ENCODE results near the gene RNF17. TPM values are rescaled to one million over a fixed set of nuclear protein-coding genes. Genes with fewer than 3 reads are reported as not detected.

RNF17 gene
- total RNA-seq, 1 donor from 2014 or later, result not detected

- FAIRE-seq (no peak), DNase-seq (ENCODE audit: low read depth) (no peak)
- no peak overlapping the region for H2AFZ ChIP-seq (ENCODE audit: low read depth, low read length)
- no peaks in the 10 kb centered on the region for H3K79me2 ChIP-seq (ENCODE audit: insufficient read depth, low read length)
- no peaks in the 10 kb centered on the region for H3K27me3 ChIP-seq (ENCODE audit: insufficient read depth, low read length)
- TF ChIP-seq CTCF (IDR thresholded peaks at IDR 0.05; ENCODE audit: insufficient read depth, low read depth, low read length), result no peak
- no peak for TF ChIP-seq EZH2 (IDR thresholded peaks at IDR 0.05; ENCODE audit: insufficient read depth, low read length)
- H3K27ac Mint-ChIP-seq (ENCODE audit: unreplicated experiment), result no peak overlapping the region
- no peaks in the 10 kb centered on the region for H3K4me1 Mint-ChIP-seq (ENCODE audit: low read depth, unreplicated experiment)
- H3K9ac ChIP-seq (ENCODE audit: low read length), result no peak overlapping the region
- H3K36me3 ChIP-seq (ENCODE audit: insufficient read depth, low read length), result no peaks in the 10 kb centered on the region
- peaks cover 25% of the 10 kb centered on the region for H3K27me3 Mint-ChIP-seq (ENCODE audit: low read depth, unreplicated experiment)
- no peaks in the 10 kb centered on the region for H3K36me3 Mint-ChIP-seq (ENCODE audit: low read depth, unreplicated experiment)
- H3K27ac ChIP-seq (ENCODE audit: low read depth, low read length), result no peak overlapping the region
- H3K4me2 ChIP-seq (ENCODE audit: low read length), result no peak overlapping the region
- no peak overlapping the region for H3K4me3 Mint-ChIP-seq (ENCODE audit: unreplicated experiment)
- no peaks in the 10 kb centered on the region for H3K9me3 Mint-ChIP-seq (ENCODE audit: unreplicated experiment)
- H4K20me1 ChIP-seq (ENCODE audit: insufficient read depth, low read length), result no peaks in the 10 kb centered on the region
- H3K4me3 ChIP-seq (ENCODE audit: insufficient read depth, low read depth, low read length), result no peak overlapping the region
- H3K9me3 ChIP-seq (ENCODE audit: insufficient read depth, low read depth, low read length), result no peaks in the 10 kb centered on the region
- H3K4me1 ChIP-seq (ENCODE audit: insufficient read depth, low read length), result no peaks in the 10 kb centered on the region
Observed at GRCh38 chr13:24716446-24716845, 47.5 kb upstream of the RNF17 start.

- no peaks in the 10 kb centered on the region for H3K4me1 Mint-ChIP-seq (ENCODE audit: low read depth, unreplicated experiment)
- H3K27me3 Mint-ChIP-seq (ENCODE audit: low read depth, unreplicated experiment), result peaks cover 27% of the 10 kb centered on the region
- no peak for TF ChIP-seq CTCF (IDR thresholded peaks at IDR 0.05; ENCODE audit: insufficient read depth, low read depth, low read length)
- no peak for TF ChIP-seq EZH2 (IDR thresholded peaks at IDR 0.05; ENCODE audit: insufficient read depth, low read length)
- Histone ChIP-seq H3K4me2 (ENCODE audit: low read length) (no peak overlapping the region), H3K27me3 (ENCODE audit: insufficient read depth, low read length) (no peaks in the 10 kb centered on the region), H2AFZ (ENCODE audit: low read depth, low read length) (no peak overlapping the region), H3K79me2 (ENCODE audit: insufficient read depth, low read length) (no peaks in the 10 kb centered on the region), H4K20me1 (ENCODE audit: insufficient read depth, low read length) (no peaks in the 10 kb centered on the region), H3K9me3 (ENCODE audit: insufficient read depth, low read depth, low read length) (no peaks in the 10 kb centered on the region), H3K9ac (ENCODE audit: low read length) (no peak overlapping the region), H3K4me3 (ENCODE audit: insufficient read depth, low read depth, low read length) (no peak overlapping the region), H3K4me1 (ENCODE audit: insufficient read depth, low read length) (no peaks in the 10 kb centered on the region), H3K27ac (ENCODE audit: low read depth, low read length) (no peak overlapping the region), H3K36me3 (ENCODE audit: insufficient read depth, low read length) (no peaks in the 10 kb centered on the region)
- no peaks in the 10 kb centered on the region for H3K9me3 Mint-ChIP-seq (ENCODE audit: unreplicated experiment)
- no peaks in the 10 kb centered on the region for H3K36me3 Mint-ChIP-seq (ENCODE audit: low read depth, unreplicated experiment)
- FAIRE-seq (no peak), DNase-seq (ENCODE audit: low read depth) (no peak)
- H3K27ac Mint-ChIP-seq (ENCODE audit: unreplicated experiment), result no peak overlapping the region
- no peak overlapping the region for H3K4me3 Mint-ChIP-seq (ENCODE audit: unreplicated experiment)
Observed at GRCh38 chr13:24717217-24717616, 46.8 kb upstream of the RNF17 start.

- H3K79me2 ChIP-seq (ENCODE audit: insufficient read depth, low read length), result no peaks in the 10 kb centered on the region
- no peak overlapping the region for H3K27ac ChIP-seq (ENCODE audit: low read depth, low read length)
- no peak overlapping the region for H3K27ac Mint-ChIP-seq (ENCODE audit: unreplicated experiment)
- H3K4me3 Mint-ChIP-seq (ENCODE audit: unreplicated experiment), result no peak overlapping the region
- no peaks in the 10 kb centered on the region for H3K36me3 ChIP-seq (ENCODE audit: insufficient read depth, low read length)
- H3K4me1 Mint-ChIP-seq (ENCODE audit: low read depth, unreplicated experiment), result no peaks in the 10 kb centered on the region
- TF ChIP-seq CTCF (IDR thresholded peaks at IDR 0.05; ENCODE audit: insufficient read depth, low read depth, low read length), result no peak
- TF ChIP-seq EZH2 (IDR thresholded peaks at IDR 0.05; ENCODE audit: insufficient read depth, low read length), result no peak
- H3K27me3 Mint-ChIP-seq (ENCODE audit: low read depth, unreplicated experiment), result peaks cover 31% of the 10 kb centered on the region
- no peaks in the 10 kb centered on the region for H4K20me1 ChIP-seq (ENCODE audit: insufficient read depth, low read length)
- no peaks in the 10 kb centered on the region for H3K9me3 ChIP-seq (ENCODE audit: insufficient read depth, low read depth, low read length)
- H3K4me3 ChIP-seq (ENCODE audit: insufficient read depth, low read depth, low read length), result no peak overlapping the region
- no peaks in the 10 kb centered on the region for H3K9me3 Mint-ChIP-seq (ENCODE audit: unreplicated experiment)
- no peaks in the 10 kb centered on the region for H3K27me3 ChIP-seq (ENCODE audit: insufficient read depth, low read length)
- no peak overlapping the region for H2AFZ ChIP-seq (ENCODE audit: low read depth, low read length)
- H3K4me2 ChIP-seq (ENCODE audit: low read length), result no peak overlapping the region
- FAIRE-seq (no peak), DNase-seq (ENCODE audit: low read depth) (no peak)
- no peaks in the 10 kb centered on the region for H3K36me3 Mint-ChIP-seq (ENCODE audit: low read depth, unreplicated experiment)
- no peaks in the 10 kb centered on the region for H3K4me1 ChIP-seq (ENCODE audit: insufficient read depth, low read length)
- H3K9ac ChIP-seq (ENCODE audit: low read length), result no peak overlapping the region
Observed at GRCh38 chr13:24718192-24718965, 45.6 kb upstream of the RNF17 start.

All from astrocyte (in vitro differentiated cells and primary cell).